Measurements from ENCODE around the gene LRP2.

LRP2 gene

GRCh38 chr2:169086893-169087467 lies 275.4 kb downstream of the LRP2 start:
- no peak for DNase-seq

DNA sequence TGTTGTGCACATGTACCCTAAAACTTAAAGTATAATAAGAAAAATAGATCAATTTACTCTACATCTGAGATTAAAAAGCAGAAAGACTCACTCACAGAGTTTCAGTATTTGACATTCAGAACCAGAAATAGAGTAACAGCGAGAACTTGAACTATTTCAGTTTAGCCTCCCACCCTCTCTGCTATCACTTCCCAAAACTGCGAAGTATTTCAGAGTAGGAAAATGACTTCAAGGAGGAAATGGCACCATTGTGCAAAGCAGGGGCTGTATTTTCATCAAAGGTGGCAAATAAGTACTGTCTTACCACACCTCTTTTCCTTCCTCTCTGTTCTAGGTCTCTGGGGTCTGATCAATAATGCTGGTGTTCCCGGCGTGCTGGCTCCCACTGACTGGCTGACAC lies 279.3 kb downstream of the LRP2 start:
- DNase-seq, result no peak

DNA sequence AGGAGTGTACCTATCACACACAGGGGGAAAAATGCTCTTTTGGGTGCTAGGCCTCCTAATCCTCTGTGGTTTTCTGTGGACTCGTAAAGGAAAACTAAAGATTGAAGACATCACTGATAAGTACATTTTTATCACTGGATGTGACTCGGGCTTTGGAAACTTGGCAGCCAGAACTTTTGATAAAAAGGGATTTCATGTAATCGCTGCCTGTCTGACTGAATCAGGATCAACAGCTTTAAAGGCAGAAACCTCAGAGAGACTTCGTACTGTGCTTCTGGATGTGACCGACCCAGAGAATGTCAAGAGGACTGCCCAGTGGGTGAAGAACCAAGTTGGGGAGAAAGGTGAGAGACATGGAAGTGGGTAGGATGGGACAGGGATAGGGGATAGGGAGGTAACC lies 280.8 kb downstream of the LRP2 start:
- no peak for DNase-seq

DNA sequence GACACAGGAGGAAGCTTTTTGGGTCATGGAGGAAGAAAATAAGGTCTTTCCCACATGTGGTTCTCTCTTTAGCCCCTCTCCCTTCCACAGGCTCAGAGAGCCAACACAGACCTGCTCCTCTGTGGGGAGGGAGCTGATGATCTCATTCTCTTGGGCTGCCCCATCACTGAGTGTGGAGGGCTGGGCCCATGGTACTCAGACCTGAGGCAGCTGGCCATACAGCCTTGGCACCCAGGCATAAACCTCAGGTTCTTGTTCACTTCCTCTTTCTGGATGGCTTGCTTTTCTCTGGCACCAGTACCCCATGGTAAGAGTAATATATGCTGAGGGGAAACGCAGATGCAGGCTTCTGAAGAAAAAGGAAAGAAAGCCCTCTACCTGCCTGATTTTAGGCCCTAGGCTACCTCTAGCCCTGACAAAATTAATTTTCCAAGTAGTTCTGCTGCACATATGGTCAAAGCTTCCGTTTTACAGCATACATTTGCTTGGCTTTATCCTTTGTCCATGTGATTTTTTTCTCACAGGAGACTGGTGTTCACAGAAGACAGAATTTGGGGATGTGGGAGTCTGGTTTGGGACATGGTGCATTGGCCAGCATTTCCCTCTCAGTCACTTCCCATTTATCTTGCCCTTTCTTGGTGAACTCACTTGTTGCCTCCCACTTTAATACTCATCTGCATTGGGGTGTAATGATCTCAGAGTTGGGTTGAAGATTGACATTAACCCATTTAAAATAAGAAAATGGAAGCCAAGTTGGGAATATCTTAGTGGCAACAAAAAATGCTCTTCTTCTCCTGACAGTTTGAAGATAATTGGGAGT lies 281.9 kb downstream of the LRP2 start:
- no peak for DNase-seq

- no peak for DNase-seq
Observed at GRCh38 chr2:169077674-169078240, 284.6 kb downstream of the LRP2 start.
